ENCODE results near the gene ZFP36. TPM values are rescaled to one million over a fixed set of nuclear protein-coding genes. Genes with fewer than 3 reads are reported as not detected.

ZFP36 gene
- total RNA-seq, 1 donor from 2014 or later, result 7.5 TPM

DNA sequence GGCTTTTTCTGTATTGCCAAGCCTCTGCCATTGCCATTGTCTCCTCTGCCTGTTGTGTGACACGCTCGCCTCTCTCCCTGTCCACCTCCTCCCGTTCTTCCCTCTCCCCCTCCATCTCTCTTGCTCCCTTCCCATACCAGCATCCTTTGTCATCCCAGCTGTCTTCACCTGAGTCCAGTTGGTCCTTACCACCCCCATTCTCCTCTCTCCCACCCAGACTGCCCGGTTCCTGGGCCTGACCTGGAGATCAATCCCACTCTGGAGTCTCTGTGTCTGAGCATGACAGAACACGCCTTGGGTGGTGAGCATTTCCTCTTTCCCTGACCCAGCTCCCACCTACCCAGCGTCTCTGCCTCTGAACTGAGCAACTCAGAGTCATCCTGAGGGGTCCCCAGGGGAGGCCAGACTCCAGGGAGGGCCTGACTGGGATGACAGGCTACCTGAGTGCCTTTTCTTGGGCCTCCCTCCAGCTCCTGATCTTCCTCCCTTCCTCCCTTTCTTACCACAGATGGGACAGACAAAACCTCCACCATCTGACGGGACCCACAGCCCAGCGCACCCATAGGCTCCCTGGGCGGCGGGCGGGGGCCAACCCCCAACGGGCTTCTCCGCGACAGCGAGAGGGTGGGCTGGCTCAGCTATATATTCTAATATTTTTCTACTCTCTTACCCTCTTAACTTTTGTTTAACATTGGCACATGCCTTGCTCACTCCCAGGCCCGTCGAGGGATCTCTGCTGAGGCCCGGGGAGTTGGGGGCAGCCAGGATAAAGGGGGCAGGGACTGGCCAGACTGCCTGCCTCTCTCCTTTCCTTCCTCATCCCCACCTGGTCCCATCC, 23.4 kb upstream of the ZFP36 start:
- no peaks in the 10 kb centered on the region for H3K27me3 ChIP-seq (ENCODE audit: control insufficient read depth, insufficient read depth, low read length)
- TF ChIP-seq, protein P1, sequence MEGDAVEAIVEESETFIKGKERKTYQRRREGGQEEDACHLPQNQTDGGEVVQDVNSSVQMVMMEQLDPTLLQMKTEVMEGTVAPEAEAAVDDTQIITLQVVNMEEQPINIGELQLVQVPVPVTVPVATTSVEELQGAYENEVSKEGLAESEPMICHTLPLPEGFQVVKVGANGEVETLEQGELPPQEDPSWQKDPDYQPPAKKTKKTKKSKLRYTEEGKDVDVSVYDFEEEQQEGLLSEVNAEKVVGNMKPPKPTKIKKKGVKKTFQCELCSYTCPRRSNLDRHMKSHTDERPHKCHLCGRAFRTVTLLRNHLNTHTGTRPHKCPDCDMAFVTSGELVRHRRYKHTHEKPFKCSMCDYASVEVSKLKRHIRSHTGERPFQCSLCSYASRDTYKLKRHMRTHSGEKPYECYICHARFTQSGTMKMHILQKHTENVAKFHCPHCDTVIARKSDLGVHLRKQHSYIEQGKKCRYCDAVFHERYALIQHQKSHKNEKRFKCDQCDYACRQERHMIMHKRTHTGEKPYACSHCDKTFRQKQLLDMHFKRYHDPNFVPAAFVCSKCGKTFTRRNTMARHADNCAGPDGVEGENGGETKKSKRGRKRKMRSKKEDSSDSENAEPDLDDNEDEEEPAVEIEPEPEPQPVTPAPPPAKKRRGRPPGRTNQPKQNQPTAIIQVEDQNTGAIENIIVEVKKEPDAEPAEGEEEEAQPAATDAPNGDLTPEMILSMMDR (IDR thresholded peaks at IDR 0.05; ENCODE audit: insufficient read depth, low read length, poor library complexity, severe bottlenecking), result no peak
- DNase-seq (ENCODE audit: low read depth), result no peak
- no peak overlapping the region for H3K4me3 ChIP-seq (ENCODE audit: low read depth, low read length)
- peaks cover 3% of the 10 kb centered on the region for H3K36me3 ChIP-seq (ENCODE audit: control insufficient read depth, insufficient read depth, low read length)

DNA sequence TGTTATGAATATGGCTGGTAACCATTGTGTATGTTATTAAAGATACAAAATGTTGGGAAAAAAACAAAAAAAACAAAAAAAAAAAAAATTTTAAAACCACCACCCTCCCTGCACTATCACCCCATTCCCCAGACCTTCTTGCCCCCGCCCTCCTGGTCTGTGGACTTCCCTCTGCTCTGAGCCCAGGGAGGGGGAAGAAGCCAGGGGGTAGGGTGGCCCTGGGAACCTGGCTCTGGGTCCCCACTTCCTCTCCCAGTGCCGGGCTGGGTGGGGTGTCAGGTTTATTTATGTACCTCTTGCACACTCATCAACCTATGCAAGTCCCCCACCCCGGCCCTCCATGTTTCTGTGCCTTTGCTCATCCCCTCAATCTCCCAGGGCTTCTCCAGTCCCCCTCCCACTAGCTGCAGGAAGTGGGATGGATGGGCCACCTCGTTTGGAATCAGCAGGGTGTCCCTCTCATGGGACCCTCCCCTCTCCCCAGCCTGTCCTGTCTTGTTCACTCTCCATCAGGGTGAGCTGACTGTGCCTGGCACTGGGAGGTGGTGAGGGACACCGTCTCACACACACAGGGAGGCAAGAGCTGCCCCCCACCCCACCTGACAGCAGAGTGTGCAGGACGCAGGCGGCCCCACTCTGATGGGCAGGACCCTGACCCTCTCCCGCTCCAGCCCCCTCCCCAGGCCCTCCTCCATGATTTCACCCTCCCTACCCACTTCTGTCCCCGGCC, 21.6 kb upstream of the ZFP36 start:
- DNase-seq (ENCODE audit: low read depth), result no peak
- TF ChIP-seq, protein P1 (IDR thresholded peaks at IDR 0.05; ENCODE audit: insufficient read depth, low read length, poor library complexity, severe bottlenecking), result no peak
- no peaks in the 10 kb centered on the region for H3K27me3 ChIP-seq (ENCODE audit: control insufficient read depth, insufficient read depth, low read length)
- H3K36me3 ChIP-seq (ENCODE audit: control insufficient read depth, insufficient read depth, low read length), result peaks cover 3% of the 10 kb centered on the region
- no peak overlapping the region for H3K4me3 ChIP-seq (ENCODE audit: low read depth, low read length)

DNA sequence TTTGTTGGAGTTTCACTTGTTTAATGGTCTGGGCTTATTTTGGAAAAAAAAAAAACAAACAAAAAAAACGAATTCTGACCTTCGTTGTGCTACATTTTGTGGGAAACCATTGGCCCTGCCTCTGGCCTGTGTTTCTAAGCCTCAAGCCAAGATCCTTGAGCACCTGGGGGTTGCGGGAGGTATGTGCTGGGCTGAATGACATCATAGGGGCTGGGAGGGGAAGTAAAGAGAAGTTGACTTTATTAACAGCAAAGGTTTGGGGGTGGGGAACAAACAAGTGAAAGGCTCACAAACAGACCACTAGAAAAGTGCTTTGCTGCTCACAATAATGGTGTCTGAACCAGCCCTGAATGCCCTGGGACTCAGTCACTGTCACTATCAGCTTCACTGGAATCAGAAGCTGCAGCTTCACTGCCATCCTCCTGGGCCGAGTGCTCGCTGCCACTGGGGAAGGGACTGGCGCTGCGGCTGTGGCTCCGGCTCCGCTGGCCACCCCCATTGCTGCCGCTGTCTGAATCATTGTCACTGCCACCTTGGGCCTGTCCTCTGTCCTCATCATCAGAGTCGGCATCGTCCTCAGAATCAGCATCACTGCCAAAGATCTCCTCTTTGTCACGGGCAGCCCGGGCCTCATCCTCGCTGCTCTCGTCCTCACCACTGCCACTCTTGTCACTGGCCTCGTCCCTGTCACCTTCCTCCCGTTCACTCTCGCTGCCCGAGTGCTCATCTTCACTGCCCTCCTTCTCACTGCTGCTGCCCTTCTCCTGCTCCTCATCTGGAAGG, 20.8 kb upstream of the ZFP36 start:
- Histone ChIP-seq H3K36me3 (ENCODE audit: control insufficient read depth, insufficient read depth, low read length) (peaks cover 3% of the 10 kb centered on the region), H3K4me3 (ENCODE audit: low read depth, low read length) (no peak overlapping the region), H3K27me3 (ENCODE audit: control insufficient read depth, insufficient read depth, low read length) (no peaks in the 10 kb centered on the region)
- TF ChIP-seq, protein P1 (IDR thresholded peaks at IDR 0.05; ENCODE audit: insufficient read depth, low read length, poor library complexity, severe bottlenecking), result no peak
- no peak for DNase-seq (ENCODE audit: low read depth)

DNA sequence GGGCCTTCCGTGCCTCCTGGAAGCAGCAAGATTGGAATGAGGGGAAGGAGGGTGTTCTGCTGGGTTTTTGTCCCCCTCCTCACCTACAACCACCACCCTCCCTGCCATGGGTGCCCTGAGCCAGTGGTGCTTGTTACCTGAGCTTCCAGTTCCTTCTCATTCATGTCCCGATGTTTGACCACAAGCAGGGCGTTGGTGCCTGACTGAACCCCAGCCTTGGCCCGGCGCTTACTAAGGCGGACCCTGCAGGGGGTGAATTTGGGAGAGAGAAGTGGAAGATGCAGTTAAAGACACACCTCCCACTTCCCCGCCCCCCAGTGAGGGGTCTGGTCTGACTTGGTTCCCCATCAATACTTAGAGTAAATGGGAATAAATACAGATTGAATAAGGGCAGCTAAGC, 20.1 kb upstream of the ZFP36 start:
- peaks cover 3% of the 10 kb centered on the region for H3K36me3 ChIP-seq (ENCODE audit: control insufficient read depth, insufficient read depth, low read length)
- TF ChIP-seq, protein P1 (IDR thresholded peaks at IDR 0.05; ENCODE audit: insufficient read depth, low read length, poor library complexity, severe bottlenecking), result no peak
- no peak overlapping the region for H3K4me3 ChIP-seq (ENCODE audit: low read depth, low read length)
- H3K27me3 ChIP-seq (ENCODE audit: control insufficient read depth, insufficient read depth, low read length), result no peaks in the 10 kb centered on the region
- DNase-seq (ENCODE audit: low read depth), result no peak

DNA sequence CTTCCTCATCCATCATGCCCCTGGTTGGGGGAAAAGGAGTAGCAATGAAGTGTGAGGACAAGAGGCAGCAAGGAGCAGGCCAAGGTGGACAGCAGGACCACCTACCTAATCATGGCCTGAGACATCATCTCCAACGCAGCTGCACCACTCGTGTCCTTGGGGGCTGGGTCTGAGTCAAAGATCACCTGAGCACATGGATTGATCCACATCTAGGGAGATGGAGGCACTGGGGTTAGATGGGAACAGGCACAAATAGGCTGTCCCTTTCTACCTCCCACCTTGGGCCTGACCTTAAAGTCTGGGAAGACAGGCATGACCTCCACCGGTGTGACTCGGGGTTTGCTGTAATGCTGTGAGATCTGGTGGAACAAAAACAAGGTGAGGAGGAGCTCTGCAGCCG, 18.0 kb upstream of the ZFP36 start:
- Histone ChIP-seq H3K4me3 (ENCODE audit: low read depth, low read length) (no peak overlapping the region), H3K36me3 (ENCODE audit: control insufficient read depth, insufficient read depth, low read length) (peaks cover 2% of the 10 kb centered on the region)
- TF ChIP-seq, protein P1 (IDR thresholded peaks at IDR 0.05; ENCODE audit: insufficient read depth, low read length, poor library complexity, severe bottlenecking), result no peak

More for the DNA sequence above, 18.0 kb upstream of the ZFP36 start:
- DNase-seq (ENCODE audit: low read depth), result no peak
- no peaks in the 10 kb centered on the region for H3K27me3 ChIP-seq (ENCODE audit: control insufficient read depth, insufficient read depth, low read length)
